DMS 273 treated with DMSO at 0.1 percent for 48 hours (cell line): Measurements from ENCODE around the gene HEBP1.

Source experiments
- DNase-seq: peaks from one replicate; lab custom pipeline; 2025; lab: John Stamatoyannopoulos, UW

HEBP1 gene

DNA sequence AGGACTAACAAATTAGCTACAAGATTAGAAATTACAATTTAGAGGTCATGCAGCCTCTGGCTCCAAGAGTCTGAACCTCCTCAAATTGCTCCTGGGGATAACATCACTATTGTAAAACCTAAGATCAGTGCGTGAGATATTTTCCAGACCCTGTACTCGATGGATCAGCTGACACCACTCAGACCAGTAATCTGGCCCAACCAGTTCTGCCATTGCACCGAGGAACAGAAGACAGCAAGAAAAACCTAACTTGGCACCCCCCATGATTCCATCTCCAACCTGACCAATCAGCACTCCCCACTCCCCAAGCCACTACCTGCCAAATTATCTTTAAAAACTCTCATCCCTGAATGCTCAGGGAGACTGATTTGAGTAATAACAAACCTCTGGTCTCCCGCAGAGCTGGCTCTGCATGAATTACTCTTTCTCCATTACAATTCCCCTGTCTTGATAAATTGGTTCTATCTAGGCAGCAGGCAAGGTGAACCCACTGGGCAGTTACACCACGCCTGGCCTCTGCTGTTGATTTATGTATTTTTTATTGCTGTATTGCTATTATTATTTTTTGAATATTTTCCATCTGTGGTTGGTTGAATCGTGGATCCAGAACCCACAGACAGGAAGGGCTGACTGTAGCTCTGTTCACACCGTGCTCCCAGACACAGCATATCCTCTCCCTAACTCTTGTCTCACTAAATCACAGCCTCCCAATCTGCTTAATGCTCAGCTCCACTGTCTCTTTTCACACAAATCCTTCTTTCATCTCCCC lies 9.2 kb downstream of the HEBP1 start:
- no peak for DNase-seq

DNA sequence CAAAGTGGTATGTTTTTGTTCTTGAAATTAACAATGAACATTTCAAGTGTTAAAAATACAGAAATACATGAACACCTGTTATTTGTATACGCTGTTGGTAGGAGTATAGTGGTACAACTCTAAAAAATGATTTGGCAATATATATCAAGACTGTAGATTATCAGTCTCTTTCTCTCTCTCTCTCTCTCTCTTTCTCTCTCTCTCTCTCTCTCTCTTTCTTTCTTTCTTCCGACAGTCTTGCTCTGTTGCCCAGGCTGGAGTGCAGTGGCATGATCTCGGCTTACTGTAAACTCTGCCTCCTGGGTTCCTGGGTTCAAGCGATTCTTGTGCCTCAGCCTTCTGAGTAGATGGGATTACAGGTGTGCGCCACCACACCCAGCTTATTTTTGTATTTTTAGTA lies 12.6 kb downstream of the HEBP1 start:
- DNase-seq = no peak

DNA sequence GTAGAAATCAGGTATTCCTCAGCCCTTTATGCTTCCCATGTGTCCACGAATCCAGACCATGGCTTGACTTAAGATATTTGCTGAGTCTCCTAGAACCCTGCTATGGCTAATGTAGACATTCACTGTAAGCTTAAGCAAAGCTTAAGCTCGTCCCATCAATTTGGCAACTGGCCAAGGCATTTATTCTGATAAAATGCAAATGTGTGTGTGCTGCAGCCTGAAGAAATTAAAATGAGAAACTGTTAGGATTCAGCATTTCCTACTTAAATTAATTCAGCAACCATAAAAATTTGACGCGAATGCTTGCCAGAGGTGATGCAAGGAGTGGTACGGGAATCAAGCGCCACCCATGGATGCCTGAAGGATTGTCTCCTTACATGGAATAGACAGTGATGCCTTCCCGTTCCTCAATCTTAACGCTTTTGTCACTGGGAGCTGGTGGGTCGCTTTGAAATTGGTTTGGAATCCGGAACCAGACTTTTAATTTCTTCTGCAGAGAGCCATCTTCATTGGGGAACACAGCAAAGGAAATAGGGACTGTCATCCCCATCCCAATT lies 13.2 kb downstream of the HEBP1 start:
- DNase-seq = no peak

DNA sequence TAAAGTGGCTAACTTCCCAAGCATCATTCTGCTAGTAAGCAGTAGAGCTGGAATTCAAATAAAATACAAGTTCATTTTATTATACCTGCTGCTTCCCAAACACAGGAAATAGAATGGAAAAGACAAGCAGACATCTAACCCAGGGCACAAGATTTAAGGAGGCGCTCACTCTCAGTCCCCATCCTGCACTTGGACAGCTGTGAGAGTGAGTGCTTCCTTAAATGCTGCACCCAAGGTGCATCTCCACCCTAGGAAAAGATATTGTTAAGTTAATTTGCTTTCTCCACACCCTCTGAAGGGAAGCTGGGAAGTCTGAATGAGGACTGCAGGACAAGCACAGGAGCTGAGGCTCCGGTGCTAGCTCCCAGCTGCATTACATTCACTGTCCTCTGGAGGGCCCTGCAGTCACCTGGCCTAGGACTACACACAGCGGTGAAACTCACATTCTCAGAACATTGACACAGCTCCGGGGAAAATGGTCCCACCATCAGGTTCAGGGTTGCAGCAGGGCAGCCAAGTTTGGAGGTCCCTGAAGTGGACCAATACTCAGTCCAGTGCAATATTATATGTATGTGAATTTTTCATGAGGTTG lies 14.2 kb downstream of the HEBP1 start:
- DNase-seq = no peak

DNA sequence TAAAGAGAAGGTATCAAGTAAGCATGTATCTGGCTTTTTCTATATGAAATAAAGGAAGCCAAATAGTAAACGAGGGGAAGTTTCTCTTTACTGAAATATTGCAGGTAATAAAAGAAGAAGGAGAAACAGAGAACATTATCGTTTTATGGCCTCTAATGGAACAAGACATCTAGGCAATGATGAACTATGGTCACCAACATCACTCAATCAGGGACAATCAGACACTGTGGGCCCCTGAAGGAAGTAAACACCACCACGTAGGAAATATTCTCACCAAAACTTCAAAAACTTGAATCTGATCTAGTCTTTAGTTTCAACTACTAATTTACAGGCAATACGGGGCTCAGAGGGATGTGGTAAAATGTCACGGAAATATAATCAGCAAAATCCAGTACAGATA lies 15.9 kb downstream of the HEBP1 start:
- DNase-seq = no peak

DNA sequence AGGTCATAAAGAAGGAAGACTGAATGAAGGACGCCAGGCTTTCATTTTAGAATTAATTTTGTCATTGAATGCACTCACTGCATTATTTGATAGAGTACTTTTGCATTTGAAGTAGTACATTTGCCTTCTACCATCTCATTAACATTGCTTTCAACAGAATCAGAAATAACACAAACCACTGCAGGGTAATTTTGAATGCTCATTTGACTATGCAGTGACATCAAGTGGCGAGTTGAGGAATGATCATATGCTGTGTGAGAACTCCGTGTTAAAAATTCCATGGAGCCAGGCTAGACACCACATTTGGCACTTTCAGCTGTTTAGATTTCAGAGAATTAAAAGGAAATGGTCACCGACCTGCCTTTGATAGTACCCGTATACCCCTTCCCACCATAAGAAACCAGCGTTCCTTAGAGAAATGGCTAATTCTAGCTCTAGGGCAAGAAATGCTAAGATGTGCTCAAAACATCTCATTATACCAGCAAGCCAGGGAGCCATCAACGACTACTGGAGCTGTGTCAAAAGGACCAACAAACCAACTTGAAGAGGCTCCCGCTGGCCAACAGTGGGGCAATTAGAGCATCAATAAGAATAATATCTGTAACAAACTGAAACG lies 16.5 kb downstream of the HEBP1 start:
- DNase-seq = no peak

DNA sequence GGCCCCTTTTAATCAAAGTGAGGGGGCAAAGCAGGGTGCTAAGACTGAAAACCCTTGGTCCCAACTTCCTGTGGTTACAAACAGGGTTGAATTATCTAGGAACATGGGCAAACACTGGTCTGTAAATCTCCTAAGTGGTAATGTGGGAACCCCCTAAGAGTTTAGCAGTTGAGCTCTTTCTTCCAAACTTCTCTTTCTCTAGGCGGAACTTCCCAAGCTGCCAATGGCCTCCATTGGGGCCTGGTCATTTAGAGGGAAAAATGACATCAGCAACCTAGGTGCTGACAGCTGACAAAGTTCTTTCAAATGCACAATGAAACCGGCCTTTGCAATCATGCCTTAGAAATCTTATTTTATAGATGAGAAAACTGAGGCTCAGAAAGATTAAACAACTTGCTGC lies 17.7 kb downstream of the HEBP1 start:
- DNase-seq = no peak

DNA sequence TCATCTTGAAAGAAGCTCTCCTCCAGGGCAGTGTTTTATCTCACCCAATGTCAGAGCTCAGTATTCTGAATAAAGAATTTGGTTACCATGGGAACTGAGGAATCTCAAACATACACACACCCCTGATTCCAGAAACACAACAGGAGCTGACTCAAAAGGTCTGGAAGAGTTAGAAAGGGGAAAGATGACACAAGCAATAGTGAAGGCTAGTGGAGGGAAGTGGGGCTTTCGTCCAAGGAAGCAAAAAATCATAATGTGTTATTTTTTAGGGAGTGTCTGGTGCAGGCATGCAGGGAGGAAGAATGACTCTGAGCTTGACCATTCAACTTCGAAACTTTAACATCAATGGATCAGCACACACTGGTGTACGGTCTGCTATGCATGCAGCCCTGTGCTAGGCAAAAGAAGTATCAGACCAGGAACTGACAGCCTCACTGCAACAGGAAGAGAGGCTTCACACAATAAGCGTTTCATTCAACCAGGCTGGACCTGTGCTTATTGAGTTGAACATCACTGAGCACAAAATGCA lies 20.3 kb downstream of the HEBP1 start:
- DNase-seq = no peak

DNA sequence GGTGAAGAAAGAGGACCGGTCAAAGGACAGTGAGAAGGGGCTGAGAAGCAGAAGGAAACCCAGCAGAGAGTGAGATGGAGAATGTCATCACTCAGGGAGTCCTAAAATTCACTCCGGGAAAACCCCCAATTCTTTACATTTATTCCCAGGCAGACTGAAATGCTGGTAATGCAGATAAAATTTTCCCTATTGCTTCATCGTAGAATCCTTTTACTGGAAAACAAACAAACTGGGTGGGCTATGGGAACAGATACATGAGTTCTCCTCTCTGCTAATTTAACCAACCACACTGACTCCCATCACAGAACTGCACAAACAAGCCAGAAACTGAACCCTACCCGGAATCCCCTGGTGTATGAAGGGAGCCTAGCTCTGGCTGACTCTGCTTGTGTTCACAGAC lies 20.9 kb downstream of the HEBP1 start:
- no peak for DNase-seq

DNA sequence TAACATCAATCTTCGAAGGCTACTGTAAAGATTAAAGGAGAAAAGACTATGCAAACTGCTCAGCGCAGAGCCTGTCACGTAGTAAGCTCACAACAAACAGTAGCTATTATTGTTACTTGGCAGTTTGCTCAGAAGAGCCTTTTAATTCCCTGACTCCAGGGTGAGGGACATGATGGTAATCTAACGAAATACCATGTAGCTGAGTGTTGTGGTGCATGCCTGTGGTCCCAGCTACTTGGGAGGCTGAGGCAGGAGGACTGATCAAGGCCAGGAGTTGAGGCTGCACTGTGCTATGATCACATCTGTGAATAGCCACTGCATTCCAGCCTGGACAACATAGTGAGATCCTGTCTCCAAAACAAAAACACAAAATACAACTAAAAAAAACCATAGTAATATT lies 22.8 kb downstream of the HEBP1 start:
- no peak for DNase-seq

DNA sequence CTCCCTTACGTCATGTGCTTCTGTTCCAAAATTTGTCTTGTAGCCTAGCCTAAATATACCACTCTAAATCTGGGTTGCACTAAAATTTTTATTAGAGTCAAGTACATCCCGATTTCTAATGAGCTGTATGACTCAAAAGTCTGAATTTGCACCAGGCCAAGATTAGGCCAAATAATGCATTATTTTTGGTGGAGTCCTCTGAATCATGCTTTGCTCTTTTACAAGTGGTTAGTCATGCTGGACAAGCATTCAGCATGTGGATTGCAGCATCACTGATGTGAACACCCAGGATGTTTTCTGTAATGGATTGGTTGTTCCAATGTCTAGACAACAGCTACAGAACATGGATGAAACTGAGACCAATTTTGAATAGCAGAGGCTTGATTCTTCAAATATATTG lies 23.7 kb downstream of the HEBP1 start:
- no peak for DNase-seq

DNA sequence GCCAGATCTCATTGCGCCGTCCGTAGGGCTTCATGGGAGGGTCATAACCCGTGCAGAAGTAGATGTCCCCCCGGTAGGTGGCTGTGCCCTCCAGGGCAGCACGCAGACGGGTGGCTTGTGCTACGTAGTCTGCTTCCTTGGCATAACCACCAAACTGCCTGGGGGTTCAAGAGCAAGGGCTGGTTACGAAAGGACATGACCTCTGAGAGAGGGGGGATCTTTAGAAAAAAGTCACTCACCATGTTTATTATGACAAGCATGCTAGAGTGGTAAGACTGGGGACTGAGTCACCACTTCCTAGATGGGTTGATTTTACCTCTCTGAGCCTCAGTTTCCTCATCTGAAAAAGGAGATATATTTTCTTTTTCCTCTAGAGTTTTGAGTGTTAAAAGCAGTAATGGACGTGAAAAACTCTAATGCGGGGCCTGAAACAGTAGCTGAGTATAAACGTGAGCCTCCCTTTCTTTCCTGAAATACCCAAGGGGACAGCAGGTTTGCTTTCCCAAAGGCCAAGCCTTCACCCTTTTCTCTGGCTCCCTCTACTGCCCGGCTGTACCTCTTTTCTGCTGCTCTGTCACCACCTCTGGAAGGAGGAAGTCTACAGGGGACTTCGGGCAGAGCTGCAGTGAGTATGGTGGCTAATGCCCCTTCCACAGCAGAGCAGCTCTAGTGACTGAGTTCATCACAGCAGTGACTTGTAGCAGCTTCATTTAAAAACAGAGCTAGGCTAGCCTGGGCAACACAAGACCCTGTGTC lies 24.6 kb downstream of the HEBP1 start:
- DNase-seq = no peak

DNA sequence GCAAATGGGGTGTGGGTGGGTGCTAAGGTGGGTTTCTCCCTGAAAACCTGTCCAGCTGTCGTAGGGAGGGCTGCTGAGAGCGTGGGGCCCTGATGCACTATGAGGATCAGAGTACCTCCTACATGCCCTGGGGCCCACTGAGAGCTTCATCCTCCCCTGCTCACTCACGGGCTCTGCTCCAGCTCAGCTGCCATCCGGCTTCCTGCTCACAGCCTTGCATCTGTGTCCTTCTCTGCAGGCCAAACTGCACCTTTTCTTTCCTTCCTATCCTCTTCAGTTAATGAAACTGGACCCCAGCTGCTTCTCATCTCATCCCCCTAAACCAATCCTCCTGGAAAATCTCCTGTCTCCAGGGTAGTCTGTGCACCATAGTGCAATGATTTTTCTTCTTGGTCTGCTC lies 25.9 kb downstream of the HEBP1 start:
- DNase-seq = no peak

DNA sequence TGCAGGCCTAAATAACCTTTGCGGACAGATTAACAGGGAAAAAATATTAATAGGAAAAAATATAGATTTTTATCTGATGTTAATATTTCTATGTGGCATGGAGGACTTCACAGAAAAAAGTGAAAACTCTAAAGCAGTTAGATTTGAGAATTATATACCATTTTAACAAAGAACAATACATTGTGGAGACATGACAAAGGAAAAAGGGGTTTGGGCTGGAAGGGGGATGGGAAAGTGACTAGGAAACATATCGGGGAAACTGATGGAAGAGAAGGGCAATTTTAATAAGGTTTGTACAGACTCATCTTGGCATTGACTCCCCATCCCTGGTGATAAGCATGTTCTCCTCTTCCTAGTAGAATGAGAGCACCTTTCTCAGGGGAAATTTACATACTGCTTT lies 27.0 kb downstream of the HEBP1 start:
- DNase-seq = no peak

DNA sequence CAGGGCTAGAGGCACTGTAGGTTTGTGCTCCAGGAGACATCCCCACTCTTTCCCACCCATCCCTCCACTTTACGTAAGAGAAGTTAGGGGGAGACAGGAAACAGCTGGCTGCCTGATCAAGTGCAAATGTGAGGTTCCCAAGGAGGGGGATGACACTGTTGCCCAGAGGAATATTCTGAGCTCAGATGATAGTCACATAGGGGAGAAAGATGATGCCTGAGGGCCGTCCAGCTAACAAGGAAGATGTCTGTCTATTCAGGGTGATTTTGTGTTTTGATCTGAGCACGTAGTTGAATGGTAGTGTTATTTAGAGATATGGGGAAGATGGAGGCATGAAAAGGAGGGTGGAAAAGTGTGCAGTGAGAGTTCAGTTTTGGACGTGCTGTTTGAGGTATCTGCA lies 34.2 kb downstream of the HEBP1 start:
- DNase-seq = no peak

DNA sequence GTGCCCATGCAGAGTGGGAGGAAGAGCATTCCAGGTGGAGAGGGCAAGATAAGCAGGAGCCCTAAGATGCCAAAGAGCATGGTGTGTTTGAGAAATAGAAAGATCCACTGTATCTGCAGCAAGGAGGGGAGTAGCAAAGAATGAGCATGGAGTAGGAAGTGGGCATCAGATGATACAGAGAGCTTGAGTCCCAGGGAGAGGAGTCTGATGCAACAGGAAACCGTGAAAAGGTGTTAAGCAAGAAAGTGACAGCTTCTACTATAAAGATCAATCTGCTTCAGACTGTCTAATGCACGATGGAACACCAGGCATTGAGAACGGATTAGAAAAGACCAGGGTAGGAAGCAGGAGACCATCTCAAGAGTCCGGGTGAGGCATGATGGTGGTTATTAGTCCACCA lies 35.8 kb downstream of the HEBP1 start:
- DNase-seq = no peak

DNA sequence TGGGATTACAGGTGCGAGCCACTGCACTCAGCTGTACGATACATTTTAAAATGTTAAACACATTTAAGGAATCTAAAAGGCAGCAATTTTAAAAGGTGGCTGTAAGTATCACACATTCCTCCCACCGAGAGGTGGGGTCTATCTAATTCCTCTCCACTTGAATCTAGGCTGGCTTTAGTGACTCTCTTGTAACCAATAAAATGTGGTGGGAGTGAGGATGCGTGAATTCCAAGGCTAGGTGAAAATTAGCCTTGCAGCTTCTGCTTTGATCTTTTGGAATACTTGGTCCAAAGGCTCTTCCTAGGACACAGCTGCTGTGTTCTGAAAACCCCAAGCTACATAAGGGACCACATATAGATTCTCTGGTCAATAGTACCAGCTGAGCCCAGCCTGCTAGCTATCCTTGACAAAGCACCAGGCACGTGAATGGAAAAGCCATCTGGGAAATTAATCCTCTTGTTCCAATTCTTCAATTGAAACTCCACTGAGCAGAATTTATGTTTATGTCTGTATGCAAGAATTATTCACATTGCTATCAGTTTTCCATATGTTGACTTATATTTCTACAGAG lies 39.3 kb downstream of the HEBP1 start:
- DNase-seq = no peak

DNA sequence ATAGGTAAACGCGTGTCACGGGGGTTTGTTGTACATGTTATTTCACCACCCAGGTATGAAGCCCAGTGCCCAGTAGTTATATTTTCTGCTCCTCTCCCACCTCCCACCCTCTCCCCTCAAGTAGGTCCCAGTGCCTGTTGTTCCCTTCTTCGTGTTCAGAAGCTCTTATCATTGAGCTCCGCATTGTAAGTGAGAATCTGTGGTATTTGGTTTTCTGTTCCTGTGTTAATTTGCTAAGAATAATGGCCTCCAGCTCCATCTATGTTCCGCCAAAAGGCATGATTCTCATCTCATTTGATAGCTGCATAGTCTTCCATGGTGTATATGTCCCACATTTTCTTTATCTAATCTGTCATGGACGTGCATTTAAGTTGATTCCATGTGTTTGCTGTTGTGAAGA lies 41.2 kb downstream of the HEBP1 start:
- no peak for DNase-seq

DNA sequence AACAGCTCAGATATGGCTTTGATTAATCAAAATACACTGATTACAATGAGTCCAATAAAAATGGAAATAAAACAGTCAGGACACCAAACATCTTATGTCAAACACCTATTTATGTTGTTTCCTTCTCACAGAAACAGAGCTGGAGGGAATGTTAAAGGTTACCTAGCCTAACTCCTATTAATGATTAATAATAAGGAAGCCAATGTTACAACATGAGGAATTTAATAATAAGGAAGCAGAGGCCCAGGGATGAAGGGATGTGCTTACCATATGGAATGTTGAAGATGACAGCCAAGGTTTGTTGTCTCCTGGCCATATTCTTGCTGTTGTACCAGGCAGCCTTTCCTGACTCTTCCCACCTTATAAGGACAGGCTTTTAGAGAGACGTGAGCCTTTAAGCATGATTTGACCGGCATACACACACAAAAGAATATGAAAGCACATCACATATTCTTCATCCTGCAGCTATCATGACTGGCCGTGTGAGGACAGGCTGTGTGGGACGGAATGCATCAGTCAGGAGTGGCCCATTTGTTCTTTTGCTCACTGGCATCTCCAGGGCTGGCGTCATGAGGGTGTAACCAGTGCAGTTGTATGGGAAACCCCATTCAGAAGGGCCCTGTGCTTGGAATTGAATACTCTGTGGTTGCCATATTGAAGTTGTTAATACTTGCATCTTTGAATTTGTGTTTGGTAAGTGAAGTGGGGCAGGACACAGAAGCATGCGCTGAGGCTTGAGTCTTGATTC lies 45.0 kb downstream of the HEBP1 start:
- DNase-seq = no peak

DNA sequence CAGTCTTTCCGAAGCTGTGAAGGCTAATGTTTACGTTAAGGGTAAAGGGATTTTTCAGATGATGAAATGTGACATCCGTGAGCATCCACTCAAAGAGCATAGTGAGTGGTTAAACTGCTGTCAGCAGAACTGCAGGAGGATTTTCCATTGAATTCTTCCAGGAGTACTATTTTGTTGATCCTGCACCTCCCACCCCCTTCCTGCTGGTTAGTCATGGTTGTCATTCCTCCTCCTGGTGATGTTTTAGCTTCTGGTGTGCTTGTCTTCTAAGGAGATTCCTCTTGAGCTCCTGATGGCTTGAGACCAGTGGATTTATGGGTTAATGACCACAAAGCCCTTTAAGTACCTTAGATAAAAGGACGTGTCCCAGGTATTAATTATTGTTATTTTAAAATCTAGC lies 45.7 kb downstream of the HEBP1 start:
- no peak for DNase-seq

DNA sequence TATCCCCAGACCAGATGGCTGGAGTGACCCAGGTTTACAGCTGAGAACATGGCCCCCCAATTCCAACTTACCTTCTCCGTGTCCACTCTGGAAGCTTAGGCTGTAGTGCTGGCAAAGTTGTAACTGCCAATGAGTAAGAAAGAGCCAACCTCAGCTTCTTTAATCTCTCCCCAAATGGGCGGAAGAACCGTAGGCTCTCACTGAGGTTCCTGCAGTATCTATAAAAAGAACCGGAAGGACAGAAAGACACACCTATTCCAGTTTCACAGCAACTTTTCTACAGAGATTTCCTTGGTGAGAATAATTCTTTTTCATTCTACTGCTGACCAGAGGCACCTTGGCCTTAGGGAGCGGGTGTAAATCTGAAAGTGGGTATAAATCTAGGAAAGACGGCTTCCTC lies 48.0 kb downstream of the HEBP1 start, which contains the start of gene GPRC5D:
TSS of gene GPRC5D (minus strand) at position 135 of the 400 bp plus-strand sequence. CDS start 1,786 bp downstream, outside the sequence.
- DNase-seq = no peak
